ENCODE measurements around the gene C19orf38.

Gene C19orf38

GRCh38 chr19:10848230-10848856 lies at the start of gene C19orf38:
Gene C19orf38 (plus strand): TSS chr19:10848415. CDS start chr19:10848509, 94 bp downstream.
- no peak for FAIRE-seq

GRCh38 chr19:10800488-10800887 lies 47.7 kb upstream of the C19orf38 start:
- no peak for FAIRE-seq

- FAIRE-seq = no peak
Observed at GRCh38 chr19:10802479-10802878, 45.7 kb upstream of the C19orf38 start.

GRCh38 chr19:10803252-10803651 lies 45.0 kb upstream of the C19orf38 start:
- no peak for FAIRE-seq

- no peak for FAIRE-seq
Observed at GRCh38 chr19:10805065-10805757, 43.0 kb upstream of the C19orf38 start.

- no peak for FAIRE-seq
Observed at GRCh38 chr19:10805758-10806247, 42.4 kb upstream of the C19orf38 start.

GRCh38 chr19:10808937-10809649 lies 39.1 kb upstream of the C19orf38 start:
- FAIRE-seq = no peak

- no peak for FAIRE-seq
Observed at GRCh38 chr19:10809651-10810285, 38.4 kb upstream of the C19orf38 start.

GRCh38 chr19:10811391-10812111 lies 36.7 kb upstream of the C19orf38 start:
- no peak for FAIRE-seq

GRCh38 chr19:10812196-10812595 lies 36.0 kb upstream of the C19orf38 start:
- FAIRE-seq = no peak

GRCh38 chr19:10812902-10813404 lies 35.3 kb upstream of the C19orf38 start:
- no peak for FAIRE-seq

GRCh38 chr19:10815007-10815536 lies 33.1 kb upstream of the C19orf38 start:
- FAIRE-seq = no peak

GRCh38 chr19:10815969-10816644 lies 32.1 kb upstream of the C19orf38 start:
- no peak for FAIRE-seq

GRCh38 chr19:10816691-10817090 lies 31.5 kb upstream of the C19orf38 start:
- FAIRE-seq = no peak

- FAIRE-seq = no peak
Observed at GRCh38 chr19:10817291-10818038, 30.8 kb upstream of the C19orf38 start.

GRCh38 chr19:10818301-10819123 lies 29.7 kb upstream of the C19orf38 start:
- no peak for FAIRE-seq

- no peak for FAIRE-seq
Observed at GRCh38 chr19:10819124-10820060, 28.8 kb upstream of the C19orf38 start.

GRCh38 chr19:10820173-10820572 lies 28.0 kb upstream of the C19orf38 start:
- FAIRE-seq = no peak

- FAIRE-seq = no peak
Observed at GRCh38 chr19:10823690-10824089, 24.5 kb upstream of the C19orf38 start.

Measured in A204.1 (cell line).